Progenitor cell of endocrine pancreas (in vitro differentiated cells): Measurements from ENCODE around the gene NTRK1. TPM values are rescaled to one million over a fixed set of nuclear protein-coding genes. Genes with fewer than 3 reads are reported as not detected.

Experiments used
- DNase-seq: peaks from one replicate; pipeline ENCODE4 v3.0.0; 2021; ENCODE audit warnings: low spot score; ENCODE audit not compliant: unreplicated experiment
- H3K27ac Mint-ChIP-seq: 2 replicates; pipeline ENCODE4 v1.8.0; 2021; ENCODE audit warnings: mild to moderate bottlenecking, moderate library complexity, mixed read lengths
- H3K27me3 Mint-ChIP-seq: 2 replicates; pipeline ENCODE4 v1.8.0; 2021; ENCODE audit warnings: mixed read lengths
- H3K36me3 Mint-ChIP-seq: 2 replicates; pipeline ENCODE4 v1.8.0; 2022; ENCODE audit warnings: mixed read lengths; ENCODE audit not compliant: insufficient read depth
- H3K4me1 Mint-ChIP-seq: 2 replicates; pipeline ENCODE4 v1.8.0; 2021; ENCODE audit warnings: low read depth, mixed read lengths
- H3K4me3 Mint-ChIP-seq: 2 replicates; pipeline ENCODE4 v1.8.0; 2021; ENCODE audit warnings: low read depth, mild to moderate bottlenecking, moderate library complexity, mixed read lengths
- H3K9me3 Mint-ChIP-seq: 2 replicates; pipeline ENCODE4 v1.8.0; 2021; ENCODE audit warnings: low read depth, mixed read lengths
- total RNA-seq: library from RNA; stranded (reverse); gene quantifications from 2 replicates; pipeline ENCODE4 v1.2.1, GENCODE V29; 2021
- TF ChIP-seq, protein P1 (sequence below): fragments of 200-600 bp; sonication (generic); IDR thresholded peaks from one replicate; pipeline ENCODE4 v1.5.0; 2021; ENCODE audit warnings: antibody characterized with exemption, mild to moderate bottlenecking; ENCODE audit not compliant: unreplicated experiment

NTRK1 gene
- total RNA-seq, 1 donor from 2014 or later, result not detected

DNA sequence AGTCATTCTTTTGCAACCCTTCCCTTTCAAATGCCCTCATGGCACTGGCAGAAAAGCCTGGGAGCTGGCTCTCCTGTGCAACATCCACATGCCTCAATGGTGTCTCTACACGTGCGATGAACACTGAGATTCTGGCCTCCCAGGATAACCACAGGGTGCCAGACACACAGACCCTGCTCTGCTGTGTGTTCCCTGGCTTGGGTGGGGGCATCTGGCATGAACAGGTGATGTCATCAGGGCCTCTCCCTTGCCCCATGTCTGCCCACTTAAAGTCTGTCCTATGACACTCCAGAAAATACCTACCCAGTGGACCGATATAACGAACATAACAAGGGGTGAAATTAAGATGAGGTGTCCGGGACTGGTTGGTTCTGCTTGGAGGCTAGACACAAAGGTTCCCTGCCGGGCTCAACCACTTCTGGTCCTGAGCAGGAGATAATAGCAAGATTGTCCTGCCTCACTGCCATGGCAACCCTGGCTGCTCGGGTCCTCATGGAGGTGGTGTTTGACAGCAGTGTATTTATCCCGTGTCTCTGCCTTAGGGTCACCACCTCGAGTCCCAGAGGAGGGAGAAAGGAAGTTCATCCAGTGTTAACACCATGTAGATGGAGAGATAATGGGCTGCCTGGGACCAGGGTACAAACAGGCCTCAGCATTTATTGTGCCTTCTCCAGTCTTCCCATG lies 21.1 kb upstream of the NTRK1 start:
- Mint-ChIP-seq H3K27ac (no peak overlapping the region), H3K4me1 (no peaks in the 10 kb centered on the region), H3K27me3 (peaks cover 86% of the 10 kb centered on the region), H3K9me3 (no peaks in the 10 kb centered on the region), H3K4me3 (no peak overlapping the region), H3K36me3 (no peaks in the 10 kb centered on the region)
- TF ChIP-seq, protein P1, sequence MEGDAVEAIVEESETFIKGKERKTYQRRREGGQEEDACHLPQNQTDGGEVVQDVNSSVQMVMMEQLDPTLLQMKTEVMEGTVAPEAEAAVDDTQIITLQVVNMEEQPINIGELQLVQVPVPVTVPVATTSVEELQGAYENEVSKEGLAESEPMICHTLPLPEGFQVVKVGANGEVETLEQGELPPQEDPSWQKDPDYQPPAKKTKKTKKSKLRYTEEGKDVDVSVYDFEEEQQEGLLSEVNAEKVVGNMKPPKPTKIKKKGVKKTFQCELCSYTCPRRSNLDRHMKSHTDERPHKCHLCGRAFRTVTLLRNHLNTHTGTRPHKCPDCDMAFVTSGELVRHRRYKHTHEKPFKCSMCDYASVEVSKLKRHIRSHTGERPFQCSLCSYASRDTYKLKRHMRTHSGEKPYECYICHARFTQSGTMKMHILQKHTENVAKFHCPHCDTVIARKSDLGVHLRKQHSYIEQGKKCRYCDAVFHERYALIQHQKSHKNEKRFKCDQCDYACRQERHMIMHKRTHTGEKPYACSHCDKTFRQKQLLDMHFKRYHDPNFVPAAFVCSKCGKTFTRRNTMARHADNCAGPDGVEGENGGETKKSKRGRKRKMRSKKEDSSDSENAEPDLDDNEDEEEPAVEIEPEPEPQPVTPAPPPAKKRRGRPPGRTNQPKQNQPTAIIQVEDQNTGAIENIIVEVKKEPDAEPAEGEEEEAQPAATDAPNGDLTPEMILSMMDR, result no peak
- no peak for DNase-seq

DNA sequence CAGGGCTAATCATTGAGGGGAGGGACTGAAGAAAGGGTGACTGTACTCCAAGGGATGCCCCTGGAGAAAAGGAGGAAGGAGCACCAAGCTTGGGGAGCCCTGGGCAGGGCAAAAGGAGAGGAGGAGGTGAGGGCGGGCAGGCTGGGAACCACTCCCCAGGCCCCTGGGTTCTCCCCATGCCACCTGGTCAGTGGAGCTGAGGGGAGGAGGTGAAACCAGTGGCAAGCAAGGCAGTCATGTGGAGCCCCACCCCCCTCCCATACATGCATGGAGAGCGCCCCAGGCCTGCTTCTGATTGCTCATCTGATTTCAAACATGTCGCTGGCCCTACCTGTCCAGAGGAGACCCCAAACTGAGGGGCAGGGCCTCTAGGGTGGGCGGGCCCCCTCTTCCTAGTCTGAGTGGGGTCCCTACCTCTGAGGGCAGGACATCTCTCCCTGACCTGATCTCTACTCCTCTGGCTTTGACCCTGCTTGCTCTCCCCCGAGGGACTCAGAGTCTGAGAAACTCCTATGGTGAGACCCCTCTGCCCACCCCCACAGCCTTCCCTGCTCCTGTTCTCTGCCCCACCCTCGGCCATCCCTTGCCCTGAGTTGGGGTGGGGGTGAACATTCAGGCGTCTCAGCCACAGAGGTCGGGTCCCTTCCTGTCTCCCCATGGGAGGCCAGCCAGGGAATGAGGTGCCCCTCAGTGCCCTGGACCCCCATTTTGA lies 20.3 kb upstream of the NTRK1 start:
- TF ChIP-seq, protein P1, result no peak
- no peak overlapping the region for H3K4me3 Mint-ChIP-seq
- H3K27me3 Mint-ChIP-seq, result peaks cover 85% of the 10 kb centered on the region
- no peak for DNase-seq
- H3K9me3 Mint-ChIP-seq, result no peaks in the 10 kb centered on the region
- H3K36me3 Mint-ChIP-seq, result no peaks in the 10 kb centered on the region
- no peak overlapping the region for H3K27ac Mint-ChIP-seq
- no peaks in the 10 kb centered on the region for H3K4me1 Mint-ChIP-seq

DNA sequence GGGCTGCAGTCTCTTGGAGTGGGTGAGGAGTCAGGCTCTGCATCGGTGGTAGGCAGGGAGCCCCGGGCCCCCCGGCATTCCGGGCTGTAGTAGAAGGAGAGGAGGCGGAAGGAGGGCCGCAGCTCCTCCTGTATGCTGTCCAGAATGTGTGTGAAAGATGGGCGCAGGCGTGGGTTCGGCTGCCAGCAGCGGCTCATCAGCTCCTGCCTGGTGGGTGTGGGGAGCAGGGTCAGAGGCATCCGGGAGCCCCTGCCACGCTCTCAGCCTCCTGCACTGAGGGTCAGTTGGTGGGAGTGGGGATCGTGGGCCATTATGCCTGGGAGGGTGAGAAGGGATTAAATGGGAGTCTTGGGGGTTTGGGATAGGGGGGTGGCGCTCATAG lies 19.8 kb upstream of the NTRK1 start:
- DNase-seq, result no peak
- Mint-ChIP-seq H3K27me3 (peaks cover 85% of the 10 kb centered on the region), H3K9me3 (no peaks in the 10 kb centered on the region), H3K4me1 (peaks cover 2% of the 10 kb centered on the region), H3K4me3 (no peak overlapping the region), H3K36me3 (no peaks in the 10 kb centered on the region), H3K27ac (no peak overlapping the region)
- TF ChIP-seq, protein P1, result no peak

DNA sequence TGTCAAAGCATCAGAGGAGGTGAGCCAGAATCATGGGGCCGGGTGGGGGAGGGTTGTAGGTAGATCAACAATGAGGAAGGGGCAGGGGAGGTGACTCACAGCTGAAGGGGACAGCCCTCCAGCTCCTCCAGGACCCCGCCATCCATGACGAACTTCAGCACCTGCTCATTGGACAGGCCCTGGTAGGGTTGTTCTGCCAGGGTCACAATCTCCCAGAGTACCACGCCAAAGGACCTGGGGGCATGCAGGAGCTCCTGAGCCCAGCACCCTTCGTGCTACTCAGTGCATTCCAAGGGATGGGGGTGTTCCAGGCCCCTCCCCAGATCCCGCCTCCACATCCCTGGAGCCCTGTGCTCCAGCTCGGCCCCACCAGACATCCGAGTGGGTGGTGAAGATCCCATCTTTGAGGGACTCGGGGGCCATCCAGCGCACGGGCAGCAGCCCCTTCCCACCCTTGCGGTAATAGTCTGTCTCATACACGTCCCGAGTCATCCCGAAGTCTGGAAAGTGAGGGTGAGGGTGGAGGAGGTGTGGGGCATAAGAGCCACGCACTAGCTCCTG lies 19.3 kb upstream of the NTRK1 start:
- TF ChIP-seq, protein P1, result no peak
- no peak for DNase-seq
- no peaks in the 10 kb centered on the region for H3K9me3 Mint-ChIP-seq

DNA sequence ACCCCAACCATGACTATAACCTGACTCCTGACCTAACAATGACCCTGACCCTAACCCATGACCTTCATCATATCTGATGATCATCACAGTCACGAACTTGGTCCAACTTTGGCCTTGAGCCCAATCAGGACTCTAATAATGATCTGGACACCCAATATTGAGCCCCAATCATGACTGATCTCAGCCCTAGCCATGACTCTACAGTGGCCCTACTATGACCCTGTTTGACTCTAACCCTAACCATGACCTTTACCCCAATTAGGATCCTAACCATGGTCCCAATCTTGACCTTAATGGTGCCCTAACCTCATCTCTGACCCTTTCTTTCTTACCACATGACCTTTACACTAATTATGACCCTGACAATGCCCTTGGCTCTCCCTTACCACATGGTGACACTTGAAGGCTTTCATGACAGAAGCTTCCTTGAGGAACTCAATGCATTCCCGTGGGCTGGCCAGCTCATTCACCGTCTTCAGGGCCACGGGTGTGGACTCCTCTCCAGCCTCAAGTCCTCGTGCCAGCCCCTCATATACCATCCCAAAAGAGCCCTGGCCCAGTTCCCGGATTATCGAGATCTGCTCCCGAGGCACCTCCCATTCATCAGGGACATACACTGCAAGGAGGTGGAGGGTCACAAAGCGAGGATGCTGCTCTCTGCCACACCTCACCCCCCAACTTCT lies 17.9 kb upstream of the NTRK1 start:
- no peaks in the 10 kb centered on the region for H3K9me3 Mint-ChIP-seq
- H3K4me1 Mint-ChIP-seq, result peaks cover 2% of the 10 kb centered on the region
- DNase-seq, result no peak
- TF ChIP-seq, protein P1, result no peak
- no peak overlapping the region for H3K27ac Mint-ChIP-seq
- no peaks in the 10 kb centered on the region for H3K36me3 Mint-ChIP-seq
- H3K27me3 Mint-ChIP-seq, result peaks cover 85% of the 10 kb centered on the region
- H3K4me3 Mint-ChIP-seq, result no peak overlapping the region

More for the DNA sequence above, 19.3 kb upstream of the NTRK1 start:
- no peaks in the 10 kb centered on the region for H3K36me3 Mint-ChIP-seq
- no peak overlapping the region for H3K27ac Mint-ChIP-seq
- no peak overlapping the region for H3K4me3 Mint-ChIP-seq
- peaks cover 2% of the 10 kb centered on the region for H3K4me1 Mint-ChIP-seq
- peaks cover 85% of the 10 kb centered on the region for H3K27me3 Mint-ChIP-seq
